GM12873 (cell line): ENCODE data around the gene DNASE1L1.

ENCODE experiments used
- TF ChIP-seq, protein P1 (sequence below): IDR thresholded peaks from 2 replicates; pipeline ENCODE4 v1.5.1; 2012; ENCODE audit warnings: low read depth, mild to moderate bottlenecking, moderate library complexity, low read length, control low read depth; ENCODE audit not compliant: insufficient read depth; ENCODE audit errors: missing control alignments

DNASE1L1 gene

DNA sequence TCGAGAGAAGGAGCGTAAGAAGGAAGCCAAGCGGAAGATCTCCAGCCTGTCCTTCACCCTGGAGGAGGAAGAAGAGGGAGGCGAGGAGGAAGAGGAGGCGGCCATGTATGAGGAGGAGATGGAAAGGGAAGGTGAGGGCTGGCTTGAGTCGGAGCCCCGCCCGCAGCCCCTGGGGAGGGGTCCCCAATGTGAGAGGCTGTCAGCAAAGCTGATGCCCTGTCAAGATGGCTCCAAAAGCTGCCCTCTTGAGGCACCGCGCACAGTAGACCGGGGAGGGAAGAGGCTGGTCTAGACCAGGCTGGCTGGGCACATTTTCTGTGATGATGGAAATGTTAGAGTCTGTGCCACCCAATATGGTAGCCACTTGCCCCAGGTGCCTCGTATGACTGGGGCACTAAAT, 37.4 kb upstream of the DNASE1L1 start:
- TF ChIP-seq, protein P1, sequence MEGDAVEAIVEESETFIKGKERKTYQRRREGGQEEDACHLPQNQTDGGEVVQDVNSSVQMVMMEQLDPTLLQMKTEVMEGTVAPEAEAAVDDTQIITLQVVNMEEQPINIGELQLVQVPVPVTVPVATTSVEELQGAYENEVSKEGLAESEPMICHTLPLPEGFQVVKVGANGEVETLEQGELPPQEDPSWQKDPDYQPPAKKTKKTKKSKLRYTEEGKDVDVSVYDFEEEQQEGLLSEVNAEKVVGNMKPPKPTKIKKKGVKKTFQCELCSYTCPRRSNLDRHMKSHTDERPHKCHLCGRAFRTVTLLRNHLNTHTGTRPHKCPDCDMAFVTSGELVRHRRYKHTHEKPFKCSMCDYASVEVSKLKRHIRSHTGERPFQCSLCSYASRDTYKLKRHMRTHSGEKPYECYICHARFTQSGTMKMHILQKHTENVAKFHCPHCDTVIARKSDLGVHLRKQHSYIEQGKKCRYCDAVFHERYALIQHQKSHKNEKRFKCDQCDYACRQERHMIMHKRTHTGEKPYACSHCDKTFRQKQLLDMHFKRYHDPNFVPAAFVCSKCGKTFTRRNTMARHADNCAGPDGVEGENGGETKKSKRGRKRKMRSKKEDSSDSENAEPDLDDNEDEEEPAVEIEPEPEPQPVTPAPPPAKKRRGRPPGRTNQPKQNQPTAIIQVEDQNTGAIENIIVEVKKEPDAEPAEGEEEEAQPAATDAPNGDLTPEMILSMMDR: no peak

DNA sequence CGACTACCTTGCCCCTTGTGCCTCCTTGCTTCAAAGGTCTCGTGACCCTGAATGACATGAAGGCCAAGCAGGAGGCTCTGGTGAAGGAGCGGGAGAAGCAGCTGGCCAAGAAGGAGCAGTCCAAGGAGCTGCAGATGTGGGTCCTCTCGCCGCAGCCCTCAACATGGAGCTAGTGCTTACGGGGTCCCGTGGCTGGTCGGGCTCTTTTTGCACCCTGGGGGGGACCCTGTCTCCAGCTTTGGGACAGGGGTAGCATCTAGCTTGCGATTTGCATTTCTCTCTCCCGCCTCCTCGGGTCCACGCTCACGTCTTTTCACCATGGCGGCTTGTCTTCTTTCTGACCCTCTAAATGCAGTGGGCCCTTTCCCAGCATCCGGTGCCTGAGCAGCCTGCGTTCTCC, 36.7 kb upstream of the DNASE1L1 start:
- TF ChIP-seq, protein P1: no peak

DNA sequence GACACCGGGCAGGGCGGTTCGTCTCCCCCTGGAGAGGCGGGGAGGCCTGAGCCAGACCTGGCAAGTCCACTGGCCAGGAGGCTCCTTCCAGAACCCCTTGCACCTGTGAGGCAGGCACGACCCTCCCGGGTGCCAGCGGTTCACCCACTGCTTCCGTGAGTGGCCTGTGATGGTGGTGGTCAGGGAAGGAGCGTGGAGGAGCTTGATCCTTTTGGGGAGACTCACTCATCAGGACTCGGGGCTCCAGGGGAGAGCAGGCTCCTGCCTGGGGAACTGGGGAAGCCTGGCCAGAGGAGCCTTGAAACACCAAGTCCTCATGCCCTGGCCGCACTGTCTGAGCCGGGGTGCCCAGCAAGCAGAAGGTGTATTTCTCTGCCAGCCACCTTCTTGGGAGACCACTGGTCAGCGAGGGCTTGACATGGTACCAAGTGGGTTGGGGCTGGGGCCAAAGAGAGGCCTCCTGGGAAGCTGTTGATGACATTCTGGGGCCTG, 35.7 kb upstream of the DNASE1L1 start:
- TF ChIP-seq, protein P1: no peak

DNA sequence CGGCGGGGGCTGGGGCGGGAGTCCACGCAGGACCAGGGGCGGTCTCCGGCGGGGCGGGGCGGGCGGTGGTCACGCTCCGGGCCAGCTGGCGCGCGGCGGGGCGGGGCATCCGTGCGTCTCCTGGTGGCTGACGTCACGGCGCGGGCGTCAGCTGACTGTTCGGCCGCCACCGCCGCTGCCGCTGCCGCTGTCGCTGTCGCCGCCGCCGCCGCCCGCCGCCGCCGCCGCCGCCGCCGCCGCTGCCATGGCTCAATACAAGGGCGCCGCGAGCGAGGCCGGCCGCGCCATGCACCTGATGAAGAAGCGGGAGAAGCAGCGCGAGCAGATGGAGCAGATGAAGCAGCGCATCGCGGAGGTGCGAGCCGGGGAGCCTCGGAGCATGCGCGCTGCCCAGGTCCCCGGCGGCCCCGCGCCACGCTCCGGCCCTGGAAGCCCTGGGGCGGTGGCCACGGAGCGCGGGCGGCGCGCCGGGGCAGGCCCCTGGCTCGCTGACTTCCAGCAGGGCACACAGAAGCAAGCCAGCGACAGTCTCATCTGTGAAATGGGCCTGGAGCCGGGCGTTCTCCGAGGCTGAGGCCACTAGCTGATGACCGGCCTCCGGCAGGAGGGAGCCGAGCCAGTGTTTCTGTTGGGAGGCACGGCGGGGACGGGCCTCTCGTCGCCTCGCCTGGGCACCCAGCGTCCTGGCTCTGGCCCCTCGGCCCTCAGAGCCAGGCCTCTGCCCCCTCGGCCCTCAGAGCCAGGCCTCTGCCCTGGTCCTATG, 35.1 kb upstream of the DNASE1L1 start, which contains the start of gene FAM50A:
Gene FAM50A, plus strand, starts transcription at position 150 of the 763 bp plus-strand sequence. Its CDS starts 95 bp downstream, at position 245.
- TF ChIP-seq, protein P1: peak; percentile 3

DNA sequence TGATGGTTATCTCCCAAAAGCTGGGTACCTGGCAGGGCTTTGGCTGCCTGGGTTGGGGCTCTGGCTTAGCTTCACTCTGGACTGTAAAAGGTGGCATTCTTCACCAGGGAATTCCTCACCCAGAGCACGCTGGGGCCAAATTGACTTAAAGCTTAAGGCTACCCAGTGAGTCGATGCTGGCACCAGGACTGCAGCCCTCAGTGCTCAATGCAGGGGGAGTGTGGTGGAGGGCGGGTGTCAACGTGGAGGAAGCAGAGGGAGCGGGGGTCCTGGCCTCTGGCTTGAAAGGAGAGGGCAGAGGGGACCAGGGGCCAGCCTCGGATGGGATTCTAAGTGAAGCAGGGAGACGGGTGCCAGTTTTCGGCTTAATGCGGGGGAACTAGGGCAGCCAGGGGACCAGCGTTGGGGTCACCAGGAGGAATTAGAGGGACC, 34.4 kb upstream of the DNASE1L1 start:
- TF ChIP-seq, protein P1: no peak

DNA sequence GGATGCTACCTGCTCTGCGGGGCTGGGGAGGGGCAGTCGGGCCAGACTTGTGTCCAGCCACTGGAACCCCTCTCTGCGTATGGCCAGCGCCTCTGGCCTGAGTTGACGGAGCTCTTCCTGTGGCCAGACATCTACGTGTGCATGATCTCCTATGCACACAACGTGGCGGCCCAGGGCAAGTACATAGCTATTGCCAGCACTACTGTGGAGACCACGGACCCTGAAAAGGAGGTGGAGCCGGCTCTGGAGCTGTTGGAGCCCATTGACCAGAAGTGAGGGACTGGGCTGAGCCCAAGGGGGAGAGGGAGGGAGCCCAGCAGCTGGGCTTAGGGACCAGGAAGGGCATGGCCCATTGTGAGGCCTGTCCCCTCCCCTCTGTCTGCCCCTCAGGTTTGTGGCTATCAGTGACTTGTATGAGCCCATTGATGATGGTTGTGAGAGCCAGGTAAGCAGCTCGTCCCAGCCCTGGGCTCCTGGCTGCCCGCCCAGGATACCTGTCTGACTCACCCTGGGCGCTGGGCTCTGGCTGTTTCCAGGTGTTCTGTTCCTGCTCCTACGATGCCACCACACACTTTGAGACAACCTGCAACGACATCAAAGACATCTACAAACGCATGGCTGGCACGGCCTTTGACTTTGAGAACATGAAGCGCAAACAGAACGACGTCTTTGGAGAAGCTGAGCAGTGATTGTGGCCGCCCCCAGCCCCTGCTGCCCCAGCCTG, 33.1 kb upstream of the DNASE1L1 start:
- TF ChIP-seq, protein P1: no peak

DNA sequence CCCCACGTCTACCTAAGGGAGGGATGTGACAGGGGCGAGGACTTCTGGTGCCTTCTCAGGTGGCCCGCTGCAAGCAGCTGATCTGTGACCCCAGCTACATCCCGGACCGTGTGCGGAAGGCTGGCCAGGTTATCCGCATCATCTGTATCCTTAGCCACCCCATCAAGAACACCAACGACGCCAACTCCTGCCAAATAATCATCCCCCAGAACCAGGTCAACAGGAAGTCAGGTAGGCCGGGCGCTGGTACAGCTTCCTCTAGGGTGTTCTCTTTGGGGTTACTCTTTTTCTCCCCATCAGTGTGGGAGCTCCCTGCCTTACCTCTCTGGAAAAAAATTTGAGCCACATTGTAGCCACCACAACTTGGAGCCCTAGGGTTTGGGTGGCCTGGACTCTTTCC, 32.5 kb upstream of the DNASE1L1 start:
- TF ChIP-seq, protein P1: no peak
